NCI-H82 treated with DMSO at 0.1 percent for 48 hours (cell line): ENCODE measurements around the gene BCAR3.

Experiments used
- DNase-seq: peaks from one replicate; lab custom pipeline; 2025; ENCODE audit not compliant: unreplicated experiment; lab: John Stamatoyannopoulos, UW

Gene BCAR3

DNA sequence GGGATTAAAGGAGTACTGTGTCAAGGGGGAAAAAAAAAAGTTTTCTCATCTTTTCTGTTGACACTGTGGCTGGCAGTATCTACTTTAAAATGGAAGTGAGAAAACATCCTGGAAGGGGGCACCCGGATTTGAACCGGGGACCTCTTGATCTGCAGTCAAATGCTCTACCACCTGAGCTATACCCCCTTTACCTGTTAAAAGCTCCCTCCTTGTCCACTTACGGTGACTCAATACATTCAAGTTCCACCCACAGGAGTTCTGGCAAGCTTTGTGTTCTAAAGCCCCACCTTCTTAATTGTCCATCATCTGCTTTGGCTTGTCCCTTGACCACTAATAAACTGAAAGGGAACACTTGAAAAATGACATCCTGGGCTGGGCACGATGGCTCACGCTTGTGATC, 165.5 kb downstream of the BCAR3 start:
- no peak for DNase-seq
